Naive thymus-derived CD4-positive, alpha-beta T cell (primary cell): Measurements from ENCODE around the gene CDKN1A. TPM values are rescaled to one million over a fixed set of nuclear protein-coding genes. Genes with fewer than 3 reads are reported as not detected.

Source experiments
- ATAC-seq: fragments of 150-1000 bp; cut with Tn5 transposase; 2 replicates; pipeline ENCODE4 v1.10.0; 2021; ENCODE audit warnings: mild to moderate bottlenecking, moderate library complexity
- CTCF ChIA-PET: fragments of 350-600 bp; sonication (Branson Sonifier 250); formaldehyde crosslinking; loops from one replicate; lab custom pipeline; 2021; ENCODE audit warnings: antibody characterized with exemption; lab: Charles Lee
- POLR2A ChIA-PET: fragments of 350-600 bp; sonication (Branson Sonifier 250); formaldehyde crosslinking; loops from one replicate; lab custom pipeline; 2021; ENCODE audit warnings: antibody characterized with exemption, inconsistent platforms; lab: Charles Lee
- DNase-seq, 9 donors: peaks; one replicate each; pipeline versions ENCODE4 v3.0.0 to v3.0.0-alpha.2; 2020 to 2022; ENCODE audit warnings: mixed read lengths in 1 of 9
- H3K27ac ChIP-seq: one replicate; pipeline ENCODE4 v1.7.0; 2013; ENCODE audit warnings: mild to moderate bottlenecking, low read depth, low read length, moderate library complexity
- H3K27me3 ChIP-seq, 2 donors: one replicate each; pipeline ENCODE4 v1.7.0; 2013; ENCODE audit warnings: low read length in 2 of 2, mild to moderate bottlenecking in 2 of 2, moderate library complexity in 2 of 2; ENCODE audit not compliant: control insufficient read depth in 2 of 2, insufficient read depth in 2 of 2
- H3K36me3 ChIP-seq, 3 experiments: 1 replicate in 2 of 3; 2 replicates in 1 of 3; pipeline ENCODE4 v1.7.0; 2013; ENCODE audit warnings: low read length in 3 of 3, mild to moderate bottlenecking in 3 of 3, moderate library complexity in 1 of 3; ENCODE audit not compliant: insufficient read depth in 3 of 3, control insufficient read depth in 2 of 3
- H3K4me1 ChIP-seq, 2 donors: one replicate each; pipeline ENCODE4 v1.7.0; 2013; ENCODE audit warnings: low read length in 2 of 2, mild to moderate bottlenecking in 2 of 2, moderate library complexity in 1 of 2; ENCODE audit not compliant: control insufficient read depth in 2 of 2, insufficient read depth in 2 of 2
- H3K4me3 ChIP-seq: 2 replicates; pipeline ENCODE4 v1.7.0; 2013; ENCODE audit warnings: mild to moderate bottlenecking, low read length
- H3K9me3 ChIP-seq, 3 experiments: 1 replicate in 2 of 3; 2 replicates in 1 of 3; pipeline ENCODE4 v1.7.0; 2013; ENCODE audit warnings: low read length in 3 of 3; ENCODE audit not compliant: control insufficient read depth in 2 of 3
- H3K27ac Mint-ChIP-seq, 9 donors: one replicate each; pipeline ENCODE4 v1.8.0; 2020 to 2022; ENCODE audit warnings: mixed read lengths in 9 of 9, mild to moderate bottlenecking in 8 of 9, moderate library complexity in 5 of 9, inconsistent platforms in 2 of 9
- H3K27me3 Mint-ChIP-seq, 5 donors: one replicate each; pipeline ENCODE4 v1.8.0; 2021 to 2022; ENCODE audit warnings: mixed read lengths in 5 of 5, mild to moderate bottlenecking in 1 of 5
- H3K36me3 Mint-ChIP-seq, 5 donors: one replicate each; pipeline ENCODE4 v1.8.0; 2020 to 2022; ENCODE audit warnings: mixed read lengths in 5 of 5, mild to moderate bottlenecking in 3 of 5, inconsistent platforms in 1 of 5
- H3K4me1 Mint-ChIP-seq, 7 donors: one replicate each; pipeline ENCODE4 v1.8.0; 2020 to 2022; ENCODE audit warnings: mixed read lengths in 7 of 7, mild to moderate bottlenecking in 3 of 7, inconsistent platforms in 1 of 7
- H3K4me3 Mint-ChIP-seq, 10 donors: one replicate each; pipeline ENCODE4 v1.8.0; 2020 to 2022; ENCODE audit warnings: mild to moderate bottlenecking in 10 of 10, mixed read lengths in 10 of 10, moderate library complexity in 6 of 10, inconsistent platforms in 2 of 10
- H3K9me3 Mint-ChIP-seq, 11 donors: one replicate each; pipeline ENCODE4 v1.8.0; 2020 to 2022; ENCODE audit warnings: mixed read lengths in 11 of 11, mild to moderate bottlenecking in 4 of 11, inconsistent platforms in 1 of 11, moderate library complexity in 1 of 11
- intact Hi-C, 2 donors: fragments of 100-400 bp; cut with micrococcal nuclease; formaldehyde crosslinking; loops; one replicate each; pipeline ENCODE4 v1.15.1; 2023
- polyA plus RNA-seq, 2 donors: library from polyadenylated mRNA; unstranded; fragments of 300-500 nt; fragmentation: Illumina TruSeq; gene quantifications; one replicate each; pipeline ENCODE4 v1.2.3, GENCODE V29; 2021
- total RNA-seq, 6 experiments: library from RNA in 5 of 6; stranded (reverse) in 5 of 6; gene quantifications; 1 replicate in 5 of 6; 2 replicates in 1 of 6; pipeline ENCODE4 v1.2.3 and lab custom pipeline; 2021 to 2026

CDKN1A gene
- total and polyA plus RNA-seq, 7 experiments from 2014 or later = 0.08 to 156 (median 1.6) TPM

GRCh38 chr6:36662380-36662779 is 16.1 kb upstream of the CDKN1A start:
- peaks cover 0 to 20% (median 16%) of the 10 kb centered on the region in 7 donors for H3K4me1 Mint-ChIP-seq
- peak in 7 of 9 donors; percentile 16 to 38 (median 24) for DNase-seq
- Histone ChIP-seq H3K36me3 (no peaks in the 10 kb centered on the region), H3K9me3 (no peaks in the 10 kb centered on the region), H3K27ac (no peak overlapping the region), H3K4me1 (peaks cover 0 to 17% of the 10 kb centered on the region in 2 donors), H3K4me3 (no peak overlapping the region), H3K27me3 (no peaks in the 10 kb centered on the region)
- H3K27me3 Mint-ChIP-seq = peaks cover 10 to 37% (median 17%) of the 10 kb centered on the region in 5 donors
- CTCF ChIA-PET = interaction anchor here (1.1 to 1.7 kb wide), 4 partner anchors 9 to 47 kb away, joined by 3 to 7 read pairs (median 6); no protein-coding TSS in a partner anchor
- POLR2A ChIA-PET = interaction anchor here (0.8 to 1.0 kb wide), 3 partner anchors 9 to 50 kb away, joined by 3 to 4 read pairs (median 3); no protein-coding TSS in a partner anchor
- peak overlapping the region in 6 of 9 donors; percentile 14 to 80 (median 65) for H3K27ac Mint-ChIP-seq
- intact Hi-C loops = loop anchor here in 1 of 2 donors (1.0 kb wide), 2 partner anchors 18 to 39 kb away; no protein-coding TSS in a partner anchor
- peak overlapping the region; percentile 13 to 66 (median 51) for H3K4me3 Mint-ChIP-seq
- peak; percentile 60 for ATAC-seq
- no peaks in the 10 kb centered on the region for H3K36me3 Mint-ChIP-seq
- H3K9me3 Mint-ChIP-seq = peaks cover 0 to 1% (median 0%) of the 10 kb centered on the region in 11 donors

DNA sequence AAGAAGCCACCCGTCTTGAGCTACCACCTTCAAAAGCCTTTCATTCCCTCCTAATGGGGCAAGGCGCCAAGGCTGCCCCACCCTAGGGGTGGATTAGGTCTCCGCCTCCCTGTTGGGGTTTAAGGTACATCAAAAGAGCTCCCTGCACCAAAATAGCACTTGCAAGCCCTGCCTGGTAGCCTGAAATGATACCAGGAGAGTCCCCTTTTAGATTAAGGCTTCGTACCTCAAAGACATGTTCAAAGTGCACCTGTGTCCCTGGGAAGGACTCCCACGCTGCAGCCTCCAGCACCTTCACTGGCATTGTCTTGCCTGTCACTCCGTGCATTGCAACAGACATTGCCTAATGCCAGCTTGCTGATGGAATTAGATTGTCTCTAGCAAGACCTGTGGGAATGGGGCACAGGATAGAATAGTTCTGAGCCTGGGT is 15.7 kb upstream of the CDKN1A start:
- Histone ChIP-seq H3K9me3 (no peaks in the 10 kb centered on the region), H3K4me1 (peaks cover 0 to 17% of the 10 kb centered on the region in 2 donors), H3K4me3 (no peak overlapping the region), H3K27me3 (no peaks in the 10 kb centered on the region), H3K36me3 (no peaks in the 10 kb centered on the region), H3K27ac (no peak overlapping the region)
- Mint-ChIP-seq H3K36me3 (no peaks in the 10 kb centered on the region), H3K9me3 (peaks cover 0 to 1% (median 0%) of the 10 kb centered on the region in 11 donors), H3K4me3 (peak overlapping the region; percentile 13 to 66 (median 50)), H3K27me3 (peaks cover 10 to 33% (median 13%) of the 10 kb centered on the region in 5 donors), H3K4me1 (peaks cover 0 to 20% (median 16%) of the 10 kb centered on the region in 7 donors), H3K27ac (peak overlapping the region in 5 of 9 donors; percentile 35 to 80 (median 67))
- peak in 4 of 9 donors; percentile 16 to 50 (median 21) for DNase-seq
- peak; percentile 49 for ATAC-seq
- CTCF ChIA-PET = interaction anchor here (1.1 to 1.7 kb wide), 4 partner anchors 9 to 48 kb away, joined by 3 to 7 read pairs (median 6); no protein-coding TSS in a partner anchor
- intact Hi-C loops = loop anchor here in 1 of 2 donors (1.0 kb wide), 2 partner anchors 17 to 40 kb away; no protein-coding TSS in a partner anchor
- POLR2A ChIA-PET = interaction anchor here (0.6 to 1.0 kb wide), 3 partner anchors 10 to 1258 kb away, joined by 3 read pairs; no protein-coding TSS in a partner anchor

DNA sequence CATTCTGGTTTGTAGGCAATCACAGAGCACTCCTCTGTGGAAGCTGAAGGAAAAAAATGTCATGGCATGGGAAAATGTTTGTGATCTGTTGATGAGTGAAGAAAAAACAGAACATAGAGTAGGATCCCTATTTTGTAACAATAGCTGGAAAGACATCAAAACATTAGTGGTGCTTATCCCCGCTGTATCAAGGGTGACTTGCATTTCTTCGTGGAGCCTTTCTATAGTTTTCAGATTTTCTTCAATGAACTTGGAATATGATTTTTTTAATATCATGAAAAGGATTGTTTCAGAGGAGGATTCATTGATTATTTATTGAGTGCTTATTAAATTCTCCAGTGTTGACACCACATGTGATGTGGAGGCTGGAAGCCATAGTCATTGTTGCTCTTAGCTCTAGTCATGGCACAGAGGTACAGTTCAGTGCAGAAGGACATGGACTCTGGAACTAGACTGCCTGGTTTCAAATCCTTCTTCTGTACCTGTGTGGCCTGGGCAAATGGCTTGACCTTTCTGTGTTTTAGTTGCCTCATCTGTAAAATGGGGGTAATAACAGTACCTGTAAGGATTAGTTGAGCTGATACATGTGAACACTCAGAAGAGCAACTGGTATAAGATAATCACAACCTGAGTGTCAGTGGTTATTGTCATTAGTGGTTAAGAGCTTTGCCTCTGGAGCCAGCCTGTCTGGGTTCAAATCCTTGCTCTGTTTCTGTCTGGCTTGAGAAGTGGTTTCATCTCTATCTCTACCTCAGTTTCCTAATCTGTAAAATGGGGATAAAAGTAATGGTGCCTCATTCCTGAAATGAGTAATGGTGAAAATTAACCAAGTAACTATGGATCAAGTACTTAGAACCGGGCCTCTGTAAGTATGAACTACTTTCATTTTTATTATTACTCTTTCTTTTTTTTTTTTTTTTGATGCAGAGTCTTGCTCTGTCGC is 14.7 kb upstream of the CDKN1A start:
- intact Hi-C loops = no loop called here
- H3K9me3 Mint-ChIP-seq = peaks cover 0 to 1% (median 0%) of the 10 kb centered on the region in 11 donors
- H3K9me3 ChIP-seq = no peaks in the 10 kb centered on the region
- no peak overlapping the region for H3K4me3 ChIP-seq
- H3K27me3 ChIP-seq = no peaks in the 10 kb centered on the region
- DNase-seq (no peak), ATAC-seq (no peak)
- H3K4me1 ChIP-seq = peaks cover 0 to 17% of the 10 kb centered on the region in 2 donors
- no peak overlapping the region for H3K27ac ChIP-seq
- CTCF ChIA-PET = interaction anchor here (1.2 to 1.7 kb wide), 2 partner anchors 10 to 41 kb away, joined by 5 to 6 read pairs; no protein-coding TSS in a partner anchor
- peak overlapping the region in 1 of 9 donors; percentile 30 for H3K27ac Mint-ChIP-seq
- POLR2A ChIA-PET = interaction anchor here (0.6 kb wide), 2 partner anchors 71 to 1259 kb away, joined by 3 read pairs; no protein-coding TSS in a partner anchor
- H3K36me3 Mint-ChIP-seq = no peaks in the 10 kb centered on the region
- H3K27me3 Mint-ChIP-seq = peaks cover 9 to 24% (median 11%) of the 10 kb centered on the region in 5 donors
- peak overlapping the region in 4 of 10 donors; percentile 21 to 65 (median 48) for H3K4me3 Mint-ChIP-seq
- H3K4me1 Mint-ChIP-seq = peaks cover 0 to 24% (median 16%) of the 10 kb centered on the region in 7 donors
- no peaks in the 10 kb centered on the region for H3K36me3 ChIP-seq

DNA sequence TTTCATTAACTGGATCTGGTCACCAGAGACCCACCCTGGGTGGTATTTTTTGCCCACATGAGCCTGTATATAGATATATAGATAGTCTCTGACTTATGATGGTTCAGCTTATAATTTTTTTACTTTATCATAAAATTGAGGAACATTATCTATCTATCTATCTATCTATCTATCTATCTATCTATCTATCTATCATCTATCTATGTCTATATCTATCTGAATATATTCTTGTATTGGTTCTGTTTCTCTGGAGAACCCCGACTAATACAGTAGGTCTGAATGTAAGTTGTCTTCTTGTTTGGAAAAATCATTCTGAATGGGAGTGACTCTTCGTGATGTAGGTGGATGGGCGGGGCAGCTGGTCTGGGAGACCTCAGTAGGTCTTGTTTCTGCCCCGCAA is 13.3 kb upstream of the CDKN1A start:
- DNase-seq (no peak), ATAC-seq (no peak)
- Mint-ChIP-seq H3K9me3 (peaks cover 0 to 1% (median 0%) of the 10 kb centered on the region in 11 donors), H3K4me1 (peaks cover 0 to 24% (median 16%) of the 10 kb centered on the region in 7 donors), H3K4me3 (no peak overlapping the region), H3K36me3 (no peaks in the 10 kb centered on the region), H3K27me3 (peaks cover 0 to 10% (median 1%) of the 10 kb centered on the region in 5 donors), H3K27ac (no peak overlapping the region)
- Histone ChIP-seq H3K4me3 (no peak overlapping the region), H3K4me1 (peaks cover 0 to 17% of the 10 kb centered on the region in 2 donors), H3K27ac (no peak overlapping the region), H3K36me3 (no peaks in the 10 kb centered on the region), H3K27me3 (no peaks in the 10 kb centered on the region), H3K9me3 (no peaks in the 10 kb centered on the region)
- ChIA-PET POLR2A (no interaction called here), CTCF (no interaction called here)
- intact Hi-C loops = no loop called here

DNA sequence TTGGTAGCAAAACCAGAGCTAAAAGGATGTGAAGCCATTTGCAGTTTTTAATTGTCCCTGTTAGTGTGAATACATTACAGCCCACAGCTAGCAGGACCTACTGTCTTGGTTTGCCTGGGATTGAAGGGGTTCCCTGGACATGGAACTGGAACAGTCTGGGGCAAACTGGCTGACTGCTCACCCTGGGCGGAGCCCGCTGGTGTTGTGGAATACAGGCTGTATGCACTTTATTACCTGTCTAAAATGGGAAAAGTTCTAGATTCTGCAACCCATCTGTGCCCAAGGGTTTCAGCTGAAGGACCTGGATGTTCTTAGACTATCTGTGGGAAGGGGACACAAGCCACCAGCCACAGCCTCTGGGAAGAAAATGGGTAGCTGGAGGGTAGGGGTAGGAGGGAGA is 12.2 kb upstream of the CDKN1A start:
- CTCF ChIA-PET = interaction anchor here (0.5 to 0.7 kb wide), 3 partner anchors 93 to 361 kb away, joined by 3 to 6 read pairs (median 4); no protein-coding TSS in a partner anchor

More for the DNA sequence above, 12.2 kb upstream of the CDKN1A start:
- Mint-ChIP-seq H3K4me3 (no peak overlapping the region), H3K9me3 (peaks cover 0 to 1% (median 0%) of the 10 kb centered on the region in 11 donors), H3K4me1 (peaks cover 0 to 24% (median 16%) of the 10 kb centered on the region in 7 donors), H3K27me3 (peaks cover 0 to 6% (median 0%) of the 10 kb centered on the region in 5 donors), H3K27ac (no peak overlapping the region), H3K36me3 (no peaks in the 10 kb centered on the region)
- Histone ChIP-seq H3K4me1 (peaks cover 0 to 17% of the 10 kb centered on the region in 2 donors), H3K27me3 (no peaks in the 10 kb centered on the region), H3K9me3 (no peaks in the 10 kb centered on the region), H3K4me3 (no peak overlapping the region), H3K36me3 (no peaks in the 10 kb centered on the region), H3K27ac (no peak overlapping the region)
- no peak for DNase-seq
- ATAC-seq = no peak
- intact Hi-C loops = no loop called here
- POLR2A ChIA-PET = no interaction called here
